22Rv1 (cell line): ENCODE data around the gene GJB2.

Experiments
- H3K27ac ChIP-seq: fragments of 450-650 bp; 2 replicates; pipeline ENCODE4 v1.5.1; 2017
- ZFX ChIP-seq: fragments of 450-650 bp; IDR thresholded peaks from 2 replicates; pipeline ENCODE4 v1.6.1; 2017; ENCODE audit warnings: antibody characterized with exemption, borderline replicate concordance
- TF ChIP-seq, protein P1 (sequence below): fragments of 450-650 bp; IDR thresholded peaks from 2 replicates; pipeline ENCODE4 v1.5.1; 2017; ENCODE audit warnings: mild to moderate bottlenecking

GJB2 gene

GRCh38 chr13:20165417-20166257 is 27.1 kb downstream of the GJB2 start:
- H3K27ac ChIP-seq = no peak overlapping the region
- TF ChIP-seq, protein P1, sequence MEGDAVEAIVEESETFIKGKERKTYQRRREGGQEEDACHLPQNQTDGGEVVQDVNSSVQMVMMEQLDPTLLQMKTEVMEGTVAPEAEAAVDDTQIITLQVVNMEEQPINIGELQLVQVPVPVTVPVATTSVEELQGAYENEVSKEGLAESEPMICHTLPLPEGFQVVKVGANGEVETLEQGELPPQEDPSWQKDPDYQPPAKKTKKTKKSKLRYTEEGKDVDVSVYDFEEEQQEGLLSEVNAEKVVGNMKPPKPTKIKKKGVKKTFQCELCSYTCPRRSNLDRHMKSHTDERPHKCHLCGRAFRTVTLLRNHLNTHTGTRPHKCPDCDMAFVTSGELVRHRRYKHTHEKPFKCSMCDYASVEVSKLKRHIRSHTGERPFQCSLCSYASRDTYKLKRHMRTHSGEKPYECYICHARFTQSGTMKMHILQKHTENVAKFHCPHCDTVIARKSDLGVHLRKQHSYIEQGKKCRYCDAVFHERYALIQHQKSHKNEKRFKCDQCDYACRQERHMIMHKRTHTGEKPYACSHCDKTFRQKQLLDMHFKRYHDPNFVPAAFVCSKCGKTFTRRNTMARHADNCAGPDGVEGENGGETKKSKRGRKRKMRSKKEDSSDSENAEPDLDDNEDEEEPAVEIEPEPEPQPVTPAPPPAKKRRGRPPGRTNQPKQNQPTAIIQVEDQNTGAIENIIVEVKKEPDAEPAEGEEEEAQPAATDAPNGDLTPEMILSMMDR = no peak
- TF ChIP-seq ZFX = no peak

DNA sequence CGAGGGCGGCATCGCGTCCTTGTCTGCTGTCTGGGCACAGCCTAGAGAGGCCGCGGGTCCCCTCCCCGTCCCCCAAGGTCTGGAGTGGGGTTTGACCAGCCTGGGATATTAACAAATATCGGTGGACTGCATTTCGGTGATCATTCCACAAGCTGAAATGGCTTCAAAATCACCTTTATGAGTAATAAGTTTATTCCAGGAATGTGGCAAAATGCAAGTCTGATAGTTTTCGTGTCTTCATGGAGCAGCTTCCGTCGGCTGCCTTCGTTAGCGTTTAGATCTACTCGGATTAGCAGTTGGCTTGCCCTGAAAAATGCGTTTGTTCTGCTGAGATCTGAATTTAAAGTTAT is 30.8 kb downstream of the GJB2 start:
- TF ChIP-seq, protein P1 = no peak
- no peak for TF ChIP-seq ZFX
- H3K27ac ChIP-seq = no peak overlapping the region

- H3K27ac ChIP-seq = no peak overlapping the region
- no peak for TF ChIP-seq ZFX
- TF ChIP-seq, protein P1 = no peak
These were observed 31.3 kb downstream of the GJB2 start for GRCh38 chr13:20161275-20161950.

- H3K27ac ChIP-seq = no peak within 1 kb of the TSS
- TF ChIP-seq, protein P1 = no peak
- no peak for TF ChIP-seq ZFX
These were observed 32.1 kb downstream of the GJB2 start, which contains the start of gene GJA3 for GRCh38 chr13:20160306-20161274. TSS of gene GJA3 (minus strand) at chr13:20161052. CDS start at chr13:20143288, 17,764 bp downstream.

- TF ChIP-seq ZFX = no peak
- no peak overlapping the region for H3K27ac ChIP-seq
These were observed 33.0 kb downstream of the GJB2 start for GRCh38 chr13:20159646-20160305.

DNA sequence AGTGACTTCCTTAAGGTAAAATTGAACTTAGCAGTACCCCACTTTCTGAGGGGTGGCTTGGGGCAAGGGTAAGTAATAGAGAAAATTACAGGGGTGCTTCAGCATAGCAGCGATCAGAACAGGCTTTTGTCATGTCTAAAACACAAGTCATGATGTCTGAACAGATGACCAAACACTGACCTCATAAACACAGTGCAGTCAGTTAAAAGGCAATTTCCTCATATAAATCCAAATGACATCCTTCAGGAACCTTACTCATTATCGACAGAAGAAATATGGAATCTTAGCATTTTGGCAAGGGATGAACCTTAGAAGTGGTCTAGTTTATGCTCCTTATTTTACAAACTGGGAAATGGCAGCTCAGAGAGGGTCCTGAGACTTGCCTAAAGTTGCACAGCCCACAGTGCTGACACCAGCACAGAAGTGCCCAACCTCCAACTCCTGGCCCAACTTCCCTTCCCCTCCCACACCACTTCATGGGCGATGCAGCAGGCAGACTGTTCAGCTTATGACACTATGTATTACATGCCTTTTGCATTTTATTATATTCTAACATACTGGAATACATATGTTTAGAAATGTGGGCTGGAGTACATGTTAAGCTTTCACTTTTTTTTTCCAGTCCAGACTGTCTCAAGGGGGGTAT is 35.5 kb downstream of the GJB2 start:
- H3K27ac ChIP-seq = no peak overlapping the region
- TF ChIP-seq ZFX = no peak
- TF ChIP-seq, protein P1 = no peak
